Activated CD4-positive, alpha-beta T cell treated with anti-CD3 and anti-CD28 coated beads, Interleukin-10, Interleukin-2, amounts not matched to agents 100 ng/mL and 50 ng/mL, durations not matched to agents 16 hours and 8 hours (primary cell): ENCODE measurements around the gene SORBS1.

Experiments used
- DNase-seq: peaks from one replicate; pipeline ENCODE4 v3.0.0-alpha.2; 2020

Gene SORBS1

DNA sequence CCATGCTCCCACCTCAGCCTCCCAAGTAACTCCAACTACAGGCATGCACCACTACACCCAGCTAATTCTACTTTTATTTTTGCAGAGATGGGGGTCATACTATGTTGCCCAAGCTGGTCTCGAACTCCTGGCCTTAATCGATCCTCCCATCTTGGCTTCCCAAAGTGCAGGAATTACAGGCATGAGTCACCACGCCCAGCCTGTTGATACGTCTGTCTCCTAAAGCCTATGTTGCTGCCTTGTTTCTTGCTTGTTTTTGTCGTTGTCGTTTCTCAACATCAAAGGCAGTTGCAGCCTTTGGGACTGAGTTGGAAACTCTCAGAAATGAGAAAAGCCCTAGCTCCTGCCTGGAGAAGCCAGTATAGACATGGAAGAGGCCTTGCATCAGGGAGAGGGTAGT is 49.9 kb downstream of the SORBS1 start:
- DNase-seq: no peak

DNA sequence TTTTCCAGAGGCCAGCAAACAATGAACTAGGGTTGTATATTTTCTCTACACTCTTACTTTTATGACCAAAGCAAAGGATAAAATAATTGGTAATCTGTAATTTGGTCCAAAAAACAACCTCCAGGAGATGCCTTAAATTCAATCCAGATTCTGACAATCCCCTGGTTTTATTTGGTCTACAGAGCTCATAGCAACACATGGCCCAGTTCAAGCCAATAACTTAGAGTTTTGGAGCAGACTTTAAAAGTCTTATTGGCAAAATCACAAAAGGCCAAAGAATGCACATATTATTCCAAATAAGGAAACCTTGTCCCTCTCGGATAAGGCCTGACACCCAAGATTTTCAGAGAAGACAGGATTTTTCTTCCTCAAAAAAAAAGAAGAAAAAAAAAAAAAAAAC is 51.9 kb downstream of the SORBS1 start:
- DNase-seq: no peak

DNA sequence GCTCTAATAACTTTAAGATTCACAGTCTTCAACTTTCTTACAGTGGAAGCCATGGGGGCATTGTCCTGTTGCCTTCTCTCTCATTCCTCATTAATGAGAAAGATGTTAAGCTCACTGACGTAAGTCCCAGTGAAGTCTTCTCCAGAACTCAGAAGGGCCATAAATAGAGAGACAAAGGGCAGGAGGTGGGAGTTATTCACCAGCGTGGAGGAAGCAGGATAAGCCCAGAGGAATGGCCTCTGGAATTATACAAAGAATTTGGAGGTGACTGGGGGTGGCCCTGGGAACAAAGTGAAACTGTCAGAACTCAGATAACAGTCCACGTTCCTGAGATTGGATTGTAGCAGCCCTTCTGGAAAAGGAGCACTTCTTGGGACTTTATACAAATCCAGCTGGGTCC is 52.4 kb downstream of the SORBS1 start:
- no peak for DNase-seq

DNA sequence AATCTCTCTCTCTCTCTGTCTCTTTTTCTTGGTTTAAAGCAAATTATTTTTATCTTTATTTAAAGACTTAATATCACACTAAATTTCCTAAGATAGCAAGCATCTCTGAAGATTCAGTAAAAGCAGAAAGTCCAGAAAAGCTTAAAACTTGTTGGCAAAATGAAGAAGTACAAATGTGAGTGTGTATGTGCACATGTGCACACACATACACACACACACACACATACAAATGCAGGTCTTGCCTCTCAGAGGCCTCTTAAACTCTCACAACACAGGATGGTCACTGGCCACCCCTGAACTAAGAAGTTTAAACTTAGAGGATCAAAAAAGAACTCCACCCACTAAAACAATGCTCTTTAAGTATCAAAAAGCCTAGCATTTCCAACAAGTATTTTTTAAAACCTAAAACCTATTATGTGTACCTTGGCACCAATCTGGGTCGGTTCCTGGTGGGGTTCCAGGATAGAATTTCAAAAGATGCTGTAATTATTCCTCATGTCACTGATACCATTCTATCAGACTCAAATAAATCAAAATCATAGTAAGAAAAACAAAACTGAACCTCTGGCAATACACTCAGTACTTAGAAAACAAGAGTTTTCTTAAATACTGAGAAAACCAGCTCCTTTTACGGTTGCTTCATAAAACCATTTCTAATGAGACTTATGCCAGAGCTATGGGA is 55.0 kb downstream of the SORBS1 start:
- no peak for DNase-seq

DNA sequence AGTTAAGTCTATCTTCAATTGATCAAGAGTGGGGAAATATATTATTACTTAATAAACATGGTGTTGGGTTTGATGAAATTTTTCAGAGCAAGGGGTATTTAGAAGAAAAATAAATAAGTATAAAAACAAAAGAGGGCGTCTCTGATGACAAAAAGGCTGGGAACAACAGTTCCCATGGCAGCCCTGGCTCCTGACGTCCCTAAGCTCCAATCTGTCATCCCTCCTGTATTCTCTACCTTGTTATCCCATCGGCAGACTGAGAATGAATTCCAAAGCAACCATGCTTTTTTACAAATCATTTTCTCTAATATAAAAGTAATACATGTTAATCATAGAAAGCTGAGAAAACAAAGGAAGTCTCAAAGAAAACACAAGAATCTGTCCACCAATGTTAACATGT is 55.5 kb downstream of the SORBS1 start:
- DNase-seq: no peak

DNA sequence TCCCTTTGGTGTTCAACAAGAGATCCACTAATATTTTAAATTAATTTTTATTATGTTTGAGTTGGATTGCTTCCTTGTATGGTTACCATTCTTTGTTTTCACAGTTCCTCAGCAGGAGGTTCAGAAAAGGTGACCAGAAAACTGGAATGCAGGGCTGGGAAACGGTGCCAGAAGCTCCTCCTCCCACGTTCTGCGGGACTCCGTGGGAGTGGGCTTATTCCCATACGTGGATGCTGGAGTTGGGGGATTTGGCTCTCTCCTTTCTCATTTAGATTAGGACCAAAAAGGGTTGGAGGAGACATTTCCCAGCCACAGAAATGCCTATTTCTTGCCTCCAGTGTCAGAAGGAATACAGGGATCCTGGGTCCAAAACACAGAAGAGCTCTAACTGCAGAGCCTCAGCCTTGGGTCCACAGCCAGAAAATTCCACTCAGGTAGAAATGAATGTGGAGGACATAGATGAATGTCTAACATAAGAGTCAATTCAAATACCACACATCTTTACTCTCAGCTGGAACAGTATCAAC is 56.0 kb downstream of the SORBS1 start:
- no peak for DNase-seq

DNA sequence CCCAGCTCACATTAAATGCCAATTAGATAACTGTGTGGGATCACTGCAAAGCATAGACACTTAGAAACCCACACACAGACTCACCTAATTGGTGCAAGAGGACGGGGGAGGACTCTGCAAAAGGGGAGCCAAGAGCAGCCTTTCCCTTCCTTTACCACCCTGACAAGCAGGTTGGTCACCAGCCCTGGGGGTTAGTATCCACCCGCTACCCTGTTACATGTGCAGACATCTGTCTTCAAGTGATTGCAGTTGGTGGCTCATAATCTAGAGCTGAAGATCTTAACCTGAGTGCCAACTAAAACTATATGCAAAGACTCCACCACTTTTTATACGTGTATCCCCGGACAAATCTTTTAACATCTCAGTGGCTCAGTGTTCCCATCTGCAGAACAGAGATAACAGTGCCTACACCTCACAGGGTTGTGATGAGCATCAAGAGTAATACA is 56.9 kb downstream of the SORBS1 start:
- no peak for DNase-seq

DNA sequence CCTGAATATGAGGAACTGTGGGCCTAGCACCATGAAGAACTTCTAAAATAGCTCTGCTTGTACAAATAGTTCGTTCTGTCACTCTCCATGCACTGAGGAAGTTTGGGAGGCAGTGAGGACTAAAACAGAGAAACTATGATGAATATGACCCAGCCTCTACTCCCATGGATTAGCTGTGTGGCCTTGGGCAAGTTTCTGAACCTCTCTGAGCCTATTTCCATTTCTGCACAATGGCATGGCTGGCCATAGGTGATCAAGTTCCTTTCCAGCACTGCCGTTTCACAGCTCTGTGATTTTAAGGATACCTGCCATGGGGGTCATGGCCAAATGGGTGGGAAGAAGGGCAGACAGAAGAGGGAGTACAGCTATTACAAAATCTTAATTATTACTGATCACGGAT is 57.6 kb downstream of the SORBS1 start:
- DNase-seq: no peak

DNA sequence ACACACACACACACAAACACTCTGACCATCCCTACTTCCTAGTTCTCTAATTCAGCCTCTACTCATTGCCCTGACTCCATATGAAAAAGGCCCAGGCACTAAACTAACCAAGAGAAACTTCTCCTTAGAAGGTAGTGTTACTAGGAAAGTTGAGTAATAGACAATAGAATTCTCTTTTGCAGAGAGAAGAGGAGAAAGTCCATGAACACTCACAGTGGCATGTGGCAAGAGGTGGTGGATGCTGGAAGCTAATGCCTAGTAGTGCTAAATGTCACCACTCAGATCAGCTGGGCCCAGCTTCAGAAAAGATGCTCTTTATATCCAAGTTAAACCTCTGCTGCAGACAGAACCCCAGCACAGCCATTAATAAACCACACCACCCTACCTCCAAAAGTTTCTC is 58.2 kb downstream of the SORBS1 start:
- DNase-seq: no peak

DNA sequence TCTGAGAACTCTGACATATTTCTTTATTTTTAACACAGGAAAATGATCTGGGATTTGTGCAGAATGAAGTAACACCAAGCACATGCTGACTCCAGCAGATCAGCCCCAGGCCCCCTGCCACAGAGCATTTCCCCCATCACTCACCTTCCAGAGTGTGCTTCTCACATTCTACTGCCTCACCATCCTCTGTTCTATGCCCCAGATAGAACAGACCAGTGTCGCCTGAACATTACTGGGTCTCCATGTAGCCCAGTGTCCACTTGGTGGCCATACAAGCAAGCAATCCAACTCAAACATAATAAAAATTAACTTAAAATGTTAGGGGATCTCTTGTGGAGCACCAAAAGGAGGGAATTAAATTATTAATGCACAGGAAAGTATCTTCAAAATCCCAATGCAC is 58.8 kb downstream of the SORBS1 start:
- no peak for DNase-seq

DNA sequence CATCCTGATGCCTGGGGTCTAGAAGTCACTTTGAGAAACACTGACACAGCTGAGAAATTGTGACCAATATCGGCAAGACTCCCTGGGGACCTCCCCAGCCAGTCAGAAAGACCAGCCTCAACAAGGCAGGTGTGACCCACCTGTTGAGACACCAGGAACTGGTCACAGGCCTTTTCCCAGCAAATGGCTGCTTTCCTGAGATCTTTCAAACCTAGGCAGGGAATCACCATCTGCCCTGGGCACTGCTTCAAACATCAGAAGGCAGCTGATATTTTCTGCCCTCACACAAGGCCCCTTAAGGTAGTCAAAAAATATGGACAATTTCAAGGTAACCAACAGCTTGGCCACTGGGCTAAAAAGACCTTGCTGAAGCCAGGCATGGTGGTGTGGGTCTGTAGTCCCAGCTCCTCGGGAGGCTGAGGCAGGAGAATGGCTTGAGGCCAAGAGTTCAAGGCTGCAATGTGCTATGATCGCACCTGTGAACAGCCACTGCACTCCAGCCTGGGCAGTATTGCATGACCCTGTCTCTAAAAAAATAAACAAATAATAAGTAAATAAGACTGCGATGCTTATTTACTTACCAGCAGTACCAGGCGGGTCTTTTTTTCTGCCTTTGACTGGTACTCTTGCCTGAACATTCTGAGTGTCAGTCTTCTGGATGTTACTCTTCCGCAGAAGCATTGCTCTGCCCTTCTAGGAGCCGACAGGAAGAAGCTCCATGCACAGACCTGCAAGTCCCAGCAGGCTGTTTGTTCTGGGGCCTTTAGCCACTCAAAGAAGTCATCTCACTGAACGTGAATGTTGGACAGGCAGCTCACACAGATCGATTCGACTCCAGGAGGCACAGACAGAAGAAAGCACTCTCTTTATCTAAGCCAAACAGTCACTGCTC is 59.7 kb downstream of the SORBS1 start:
- no peak for DNase-seq

DNA sequence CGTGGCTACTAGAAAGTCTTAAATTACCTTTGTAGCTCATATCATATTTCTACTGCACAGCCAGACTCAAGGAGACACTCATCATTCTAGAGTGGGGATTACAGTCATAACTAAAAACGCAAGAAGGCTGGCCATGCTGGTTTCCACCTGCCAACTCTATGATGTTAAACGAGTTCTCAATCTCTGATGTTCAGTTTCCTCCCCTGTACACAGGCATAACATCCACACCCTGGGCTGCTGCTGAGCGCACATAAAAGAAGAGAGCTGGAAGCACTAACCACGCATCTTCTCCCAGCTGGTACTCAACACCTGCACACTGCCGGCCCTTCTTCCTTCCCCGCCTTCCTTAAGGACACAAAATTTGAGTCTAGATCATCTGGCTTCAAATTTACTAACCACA is 60.5 kb downstream of the SORBS1 start:
- DNase-seq: peak; percentile 56

DNA sequence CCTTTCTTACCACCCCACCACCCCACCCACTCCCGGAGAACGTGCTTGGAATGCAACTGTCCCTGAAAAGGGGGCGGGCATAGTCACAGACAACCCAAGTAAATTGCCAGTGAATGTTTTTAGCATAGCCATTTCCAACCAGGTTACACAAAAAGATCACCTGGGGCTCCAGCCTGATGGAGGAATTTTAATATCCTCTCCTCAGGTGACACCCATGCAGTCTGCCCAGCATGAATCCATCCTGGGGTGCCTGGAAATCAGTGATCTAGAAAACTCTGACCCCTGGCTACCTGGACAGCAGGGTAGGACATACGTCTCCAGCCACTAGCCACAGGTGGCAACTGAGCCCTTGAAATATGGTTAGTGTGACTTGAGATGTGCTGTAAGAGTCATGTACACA is 61.1 kb downstream of the SORBS1 start:
- no peak for DNase-seq

DNA sequence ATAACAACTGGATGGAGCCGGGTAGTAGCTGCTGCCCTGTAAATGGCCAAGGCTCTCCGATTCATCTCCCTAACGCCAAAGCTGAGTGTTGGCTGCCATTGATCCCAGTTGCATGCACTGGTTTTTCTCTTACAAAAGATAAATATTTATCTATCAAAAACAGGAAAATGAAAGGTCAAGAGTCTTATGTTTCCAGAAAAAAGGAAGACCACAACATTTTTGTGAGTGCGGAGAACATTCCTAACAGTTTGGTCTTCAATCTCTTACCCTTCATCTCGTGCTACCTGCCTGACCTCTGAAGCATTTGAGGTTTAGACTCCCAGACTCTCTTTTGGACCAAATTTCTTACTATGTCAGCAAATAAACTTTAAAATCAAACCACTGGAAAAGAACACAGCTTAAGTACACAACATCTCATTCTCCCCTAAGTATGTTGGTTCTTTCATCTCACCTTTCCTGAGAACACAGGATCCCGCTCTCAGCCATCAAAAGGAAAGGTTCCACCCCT is 61.6 kb downstream of the SORBS1 start:
- DNase-seq: no peak

DNA sequence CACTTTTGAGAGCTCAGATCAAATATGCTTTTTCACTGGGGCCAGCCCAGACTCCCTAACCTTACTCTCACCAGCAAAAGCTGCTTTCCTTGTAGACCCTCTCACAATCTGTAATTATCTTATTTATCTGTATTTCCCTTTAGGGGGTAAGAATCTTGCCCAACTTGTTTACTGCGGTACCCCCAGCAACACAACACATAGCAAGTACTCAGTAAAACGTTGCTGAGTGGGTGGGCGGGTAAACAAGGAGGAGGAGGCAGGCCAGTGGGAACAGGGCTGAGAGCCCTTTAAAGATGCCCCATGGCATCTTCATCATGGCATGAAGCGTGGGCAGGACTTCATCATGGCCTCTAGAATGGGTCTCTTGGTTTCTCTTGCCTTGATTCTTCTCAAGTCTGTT is 64.2 kb downstream of the SORBS1 start:
- DNase-seq: no peak

DNA sequence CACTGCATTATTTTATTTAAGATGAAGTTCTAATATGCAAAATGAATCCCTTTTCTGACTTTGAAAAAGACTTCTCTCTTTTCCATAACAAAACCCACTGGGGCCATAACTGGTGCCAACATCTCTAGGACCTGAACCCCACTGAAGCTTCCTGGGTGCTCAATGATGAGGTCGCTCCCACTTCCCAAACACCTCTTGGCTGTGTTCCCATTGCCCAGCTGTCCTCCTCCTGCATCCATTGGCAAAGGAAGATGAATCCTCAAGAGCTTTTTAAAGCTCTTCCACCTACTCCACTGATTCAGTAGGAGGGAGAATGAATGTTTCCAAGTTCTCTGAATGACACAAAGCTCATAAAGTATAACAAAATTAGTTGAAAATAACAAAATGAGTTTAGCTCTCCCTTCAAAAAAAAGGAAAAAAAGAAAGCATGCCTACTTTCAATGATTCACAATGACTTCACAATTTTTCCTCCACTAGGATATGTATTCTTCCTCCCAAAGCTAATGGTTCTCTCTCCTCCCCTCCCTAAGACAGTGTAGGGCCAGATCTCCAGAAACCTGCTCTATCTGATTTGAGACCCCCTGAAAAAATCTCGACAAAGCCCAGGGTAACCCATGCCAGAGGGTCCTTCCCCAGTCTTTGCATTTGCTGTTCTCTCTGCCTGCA is 64.8 kb downstream of the SORBS1 start:
- DNase-seq: no peak

DNA sequence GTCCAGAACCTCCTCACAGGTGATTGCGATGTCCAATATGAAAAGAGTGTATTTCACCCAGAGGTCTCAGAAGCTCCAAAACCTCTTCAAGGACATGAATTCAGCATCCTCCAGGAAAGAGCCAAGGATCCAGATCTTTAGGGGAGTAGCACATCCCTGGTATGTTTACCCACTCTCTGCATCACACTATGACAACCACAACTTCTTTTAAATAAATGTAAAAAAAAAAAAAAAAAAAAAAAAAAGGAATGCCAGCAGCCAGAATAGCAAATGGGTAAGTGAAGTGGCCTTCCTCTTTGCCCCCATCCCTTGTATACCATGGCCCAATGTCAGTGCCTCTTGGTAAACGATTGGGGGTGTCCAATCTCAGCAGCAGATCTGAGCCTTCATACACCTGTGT is 67.3 kb downstream of the SORBS1 start:
- no peak for DNase-seq

DNA sequence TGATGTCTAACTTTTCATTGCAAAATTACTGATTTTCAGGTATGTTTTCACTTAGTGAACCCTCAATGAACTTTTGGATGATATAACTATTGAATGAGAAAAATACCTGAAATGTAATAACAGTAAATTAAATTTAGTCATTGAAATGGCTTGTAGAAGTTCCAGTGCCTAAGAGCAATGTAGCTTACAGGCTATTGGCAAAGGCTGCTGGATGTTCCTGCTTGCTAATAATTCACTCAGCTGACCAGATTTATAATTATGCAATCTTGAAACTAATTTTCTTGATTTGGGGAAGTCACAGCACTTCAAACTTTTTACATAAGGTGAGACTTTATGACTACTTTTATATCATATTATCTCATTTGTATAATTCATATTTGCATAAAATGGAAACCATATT is 73.2 kb downstream of the SORBS1 start:
- DNase-seq: no peak

DNA sequence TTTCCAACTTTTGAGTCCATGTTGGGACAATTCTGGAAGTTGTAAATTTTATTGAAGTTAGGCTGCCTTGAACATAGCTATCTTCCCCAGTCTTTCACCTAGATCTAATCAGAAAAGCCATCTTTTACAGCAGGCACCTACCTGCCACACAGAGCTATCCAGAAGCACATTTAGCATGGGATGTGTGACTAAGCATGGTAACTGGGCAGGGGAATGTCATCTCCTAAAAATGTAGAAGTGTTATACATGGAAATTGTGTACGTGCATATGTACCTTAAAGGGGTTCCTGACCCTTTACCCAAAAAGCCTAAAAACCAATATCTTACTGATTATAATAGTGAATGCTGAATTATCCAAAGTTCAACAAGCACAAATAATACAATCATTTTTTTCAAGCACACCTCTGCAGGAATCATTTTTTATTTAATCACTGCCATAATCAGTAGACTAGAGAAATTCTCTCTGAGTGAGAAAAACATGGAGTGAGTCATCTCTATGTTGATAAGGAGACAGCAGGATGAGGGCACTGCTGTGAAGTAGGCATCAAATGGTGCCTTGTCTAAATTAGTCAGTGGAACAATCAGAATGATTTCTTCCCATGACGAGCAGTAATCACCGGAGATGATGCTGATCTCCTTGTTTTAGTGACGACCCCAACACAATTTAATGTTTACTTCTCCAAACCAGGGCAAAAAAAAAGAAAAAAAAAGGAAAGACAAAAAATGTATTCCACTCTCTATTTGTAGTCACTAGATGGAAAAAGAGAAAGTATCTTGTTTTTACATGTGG is 75.9 kb downstream of the SORBS1 start:
- peak; percentile 60 for DNase-seq

DNA sequence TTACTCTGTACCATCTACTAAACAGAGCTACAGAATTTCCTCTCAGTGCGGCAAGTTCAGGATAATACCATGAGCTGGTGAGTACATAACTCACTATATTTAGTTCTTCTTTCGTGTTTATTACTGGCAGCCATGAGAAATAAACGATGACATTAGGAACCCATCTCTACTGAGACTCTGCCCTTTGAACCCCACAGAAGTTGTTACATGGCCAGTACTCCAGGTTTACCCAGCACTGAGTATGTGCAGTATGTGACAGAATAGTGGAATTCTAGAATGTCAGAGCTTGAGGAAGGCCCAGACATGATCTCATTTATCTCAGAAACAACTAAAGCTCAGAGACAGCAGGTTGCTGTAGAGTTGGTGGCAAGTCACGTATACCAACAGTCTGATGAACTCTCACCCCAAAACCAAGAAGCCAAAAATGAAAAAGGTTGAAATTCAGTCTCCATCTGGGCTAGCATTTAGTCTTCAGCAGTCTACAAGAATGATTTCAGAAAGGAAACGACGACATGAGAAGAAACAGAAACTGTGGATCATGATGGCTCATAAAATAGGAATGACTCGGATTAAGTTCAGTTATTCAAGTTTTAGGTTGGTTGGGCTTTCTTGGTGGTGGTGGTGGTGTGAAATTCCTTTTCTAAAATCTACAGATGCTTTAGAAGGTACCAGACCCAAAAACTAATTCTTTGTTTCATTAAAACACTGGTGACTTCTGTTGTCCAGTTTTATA is 78.5 kb downstream of the SORBS1 start:
- DNase-seq: no peak

DNA sequence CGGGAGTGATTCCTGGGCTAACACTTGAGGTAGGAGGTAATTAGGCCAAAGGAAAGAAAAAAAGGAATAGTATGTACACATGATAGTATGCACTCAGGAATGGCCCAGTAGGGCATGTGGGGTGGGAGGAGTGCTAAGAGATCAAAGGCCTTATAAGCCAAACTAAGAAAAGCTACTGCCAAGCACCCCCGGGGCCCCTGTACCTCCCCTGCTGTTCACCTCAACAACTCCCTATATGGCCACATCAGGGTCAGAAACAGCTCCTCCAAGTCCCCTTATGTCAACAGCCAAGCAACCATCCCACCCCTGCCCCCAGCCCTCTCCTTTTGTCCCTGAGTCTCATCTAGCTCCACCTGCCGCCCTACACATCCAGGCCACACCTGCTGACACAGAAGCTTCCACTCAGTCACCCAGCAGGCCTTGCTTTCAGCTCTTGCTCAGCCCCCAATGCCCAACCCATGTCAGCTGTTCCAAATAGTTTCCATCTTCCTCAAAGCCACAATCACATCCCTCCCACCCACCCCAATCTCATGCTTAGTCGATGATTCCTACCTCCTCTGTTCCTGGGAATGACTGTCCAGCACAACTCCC is 80.2 kb downstream of the SORBS1 start:
- DNase-seq: no peak
